Neural crest cell (in vitro differentiated cells): ENCODE data around the gene CHRD. TPM values are rescaled to one million over a fixed set of nuclear protein-coding genes. Genes with fewer than 3 reads are reported as not detected.

Experiments
- DNase-seq: peaks from one replicate; pipeline ENCODE4 v3.0.0; 2021; ENCODE audit warnings: low read depth, mixed read lengths, low spot score
- H3K27ac Mint-ChIP-seq: one replicate; pipeline ENCODE4 v1.8.0; 2021; ENCODE audit warnings: mild to moderate bottlenecking, mixed read lengths; ENCODE audit not compliant: unreplicated experiment
- H3K27me3 Mint-ChIP-seq: 2 replicates; pipeline ENCODE4 v1.8.0; 2021; ENCODE audit warnings: low read depth, mild to moderate bottlenecking, mixed read lengths
- H3K36me3 Mint-ChIP-seq: 2 replicates; pipeline ENCODE4 v1.8.0; 2021; ENCODE audit warnings: low read depth, mild to moderate bottlenecking, mixed read lengths
- H3K4me1 Mint-ChIP-seq: 2 replicates; pipeline ENCODE4 v1.8.0; 2021; ENCODE audit warnings: mixed read lengths
- H3K4me3 Mint-ChIP-seq: one replicate; pipeline ENCODE4 v1.8.0; 2021; ENCODE audit warnings: mild to moderate bottlenecking, mixed read lengths
- H3K9me3 Mint-ChIP-seq: 2 replicates; pipeline ENCODE4 v1.8.0; 2021; ENCODE audit warnings: mixed read lengths
- total RNA-seq: library from RNA; stranded (reverse); gene quantifications from 2 replicates; pipeline ENCODE4 v1.2.1, GENCODE V29; 2021
- TF ChIP-seq, protein P1 (sequence below): fragments of 200-600 bp; sonication (generic); conservative IDR thresholded peaks from 2 replicates; pipeline ENCODE4 v1.5.0; 2021; ENCODE audit warnings: antibody characterized with exemption, mild to moderate bottlenecking

The CHRD gene
- total RNA-seq, 1 donor from 2014 or later = 4.0 TPM

DNA sequence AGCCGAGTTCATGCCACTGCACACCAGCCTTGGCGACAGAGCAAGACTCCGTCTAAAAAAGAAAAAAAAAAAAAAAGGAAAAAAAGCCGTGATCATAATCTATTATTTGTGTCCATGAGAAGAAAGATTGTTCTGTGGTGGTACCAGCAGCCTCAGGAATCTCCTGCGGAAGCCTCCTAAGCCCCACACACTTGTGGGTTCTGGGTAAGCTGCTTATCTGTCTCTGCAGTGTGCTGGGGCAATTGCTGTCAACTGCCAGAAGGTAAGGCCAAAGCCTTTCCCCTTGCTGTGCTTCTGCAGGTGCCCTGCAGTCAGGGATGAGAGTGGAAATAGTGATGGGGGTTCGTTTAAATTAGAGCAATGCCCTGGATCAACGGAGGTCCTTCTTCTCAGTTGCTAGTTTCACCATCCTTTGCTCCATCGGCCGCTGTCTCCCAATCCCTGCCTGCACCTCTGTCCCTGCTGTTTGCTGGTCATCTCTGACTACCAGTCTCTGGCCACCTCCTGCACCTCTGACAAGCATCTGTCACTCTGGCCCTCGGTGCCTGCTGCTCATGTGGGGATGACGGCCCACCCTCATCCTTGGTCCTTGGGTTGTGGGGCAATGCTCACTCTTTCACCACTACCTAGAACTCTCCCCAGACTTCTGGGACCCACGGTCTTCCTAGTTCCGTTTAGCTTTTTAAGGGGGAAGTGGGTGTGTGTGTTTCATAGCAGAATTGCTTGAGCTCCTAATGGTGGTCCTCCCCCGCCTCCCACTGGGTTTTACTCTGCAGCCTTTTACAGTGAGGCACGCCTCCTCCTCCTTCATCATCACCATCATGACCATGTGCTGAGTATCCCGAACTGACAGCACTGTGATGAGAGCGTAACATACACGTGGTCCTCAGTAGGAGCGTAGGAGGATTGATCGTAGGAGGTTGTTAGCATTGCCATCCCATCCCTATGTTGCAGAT, 25.5 kb downstream of the CHRD start:
- Mint-ChIP-seq H3K9me3 (no peaks in the 10 kb centered on the region), H3K27me3 (peaks cover 22% of the 10 kb centered on the region), H3K36me3 (no peaks in the 10 kb centered on the region), H3K4me1 (no peaks in the 10 kb centered on the region), H3K4me3 (no peak overlapping the region), H3K27ac (peak overlapping the region; percentile 87)
- TF ChIP-seq, protein P1, sequence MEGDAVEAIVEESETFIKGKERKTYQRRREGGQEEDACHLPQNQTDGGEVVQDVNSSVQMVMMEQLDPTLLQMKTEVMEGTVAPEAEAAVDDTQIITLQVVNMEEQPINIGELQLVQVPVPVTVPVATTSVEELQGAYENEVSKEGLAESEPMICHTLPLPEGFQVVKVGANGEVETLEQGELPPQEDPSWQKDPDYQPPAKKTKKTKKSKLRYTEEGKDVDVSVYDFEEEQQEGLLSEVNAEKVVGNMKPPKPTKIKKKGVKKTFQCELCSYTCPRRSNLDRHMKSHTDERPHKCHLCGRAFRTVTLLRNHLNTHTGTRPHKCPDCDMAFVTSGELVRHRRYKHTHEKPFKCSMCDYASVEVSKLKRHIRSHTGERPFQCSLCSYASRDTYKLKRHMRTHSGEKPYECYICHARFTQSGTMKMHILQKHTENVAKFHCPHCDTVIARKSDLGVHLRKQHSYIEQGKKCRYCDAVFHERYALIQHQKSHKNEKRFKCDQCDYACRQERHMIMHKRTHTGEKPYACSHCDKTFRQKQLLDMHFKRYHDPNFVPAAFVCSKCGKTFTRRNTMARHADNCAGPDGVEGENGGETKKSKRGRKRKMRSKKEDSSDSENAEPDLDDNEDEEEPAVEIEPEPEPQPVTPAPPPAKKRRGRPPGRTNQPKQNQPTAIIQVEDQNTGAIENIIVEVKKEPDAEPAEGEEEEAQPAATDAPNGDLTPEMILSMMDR = no peak
- no peak for DNase-seq

DNA sequence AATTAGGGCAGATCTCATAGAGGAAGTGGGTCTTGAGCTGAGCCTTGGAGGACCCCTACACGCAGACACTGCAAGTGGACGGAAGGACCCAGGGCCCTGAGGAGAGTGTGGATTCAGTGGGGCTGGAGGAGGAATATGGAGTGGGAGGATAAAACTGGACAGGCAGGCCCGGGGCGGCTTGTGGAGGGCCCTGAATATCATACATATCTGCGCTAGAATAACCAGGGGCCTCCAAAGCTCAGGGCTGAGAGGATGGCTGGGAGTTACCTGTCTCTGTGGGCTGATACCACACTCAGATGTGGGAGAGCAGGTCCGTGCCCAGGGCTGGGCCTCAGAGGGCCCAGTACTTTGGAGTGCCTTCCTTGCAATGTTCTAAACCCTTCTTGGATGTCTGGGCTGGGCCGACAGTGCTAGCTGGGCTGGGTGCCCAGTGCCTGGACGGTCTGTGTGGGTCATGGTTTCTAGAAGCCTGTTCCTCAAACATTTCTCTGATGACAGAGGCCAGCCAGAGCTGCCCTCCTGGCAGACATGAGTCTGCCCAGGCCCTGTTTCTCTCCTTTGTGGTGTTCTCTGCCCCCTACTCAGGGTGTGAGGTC, 29.6 kb downstream of the CHRD start:
- no peaks in the 10 kb centered on the region for H3K4me1 Mint-ChIP-seq
- H3K36me3 Mint-ChIP-seq = no peaks in the 10 kb centered on the region
- TF ChIP-seq, protein P1 = no peak
- no peaks in the 10 kb centered on the region for H3K9me3 Mint-ChIP-seq
- DNase-seq = no peak
- H3K4me3 Mint-ChIP-seq = no peak overlapping the region
- H3K27me3 Mint-ChIP-seq = no peaks in the 10 kb centered on the region
- peak overlapping the region; percentile 92 for H3K27ac Mint-ChIP-seq

DNA sequence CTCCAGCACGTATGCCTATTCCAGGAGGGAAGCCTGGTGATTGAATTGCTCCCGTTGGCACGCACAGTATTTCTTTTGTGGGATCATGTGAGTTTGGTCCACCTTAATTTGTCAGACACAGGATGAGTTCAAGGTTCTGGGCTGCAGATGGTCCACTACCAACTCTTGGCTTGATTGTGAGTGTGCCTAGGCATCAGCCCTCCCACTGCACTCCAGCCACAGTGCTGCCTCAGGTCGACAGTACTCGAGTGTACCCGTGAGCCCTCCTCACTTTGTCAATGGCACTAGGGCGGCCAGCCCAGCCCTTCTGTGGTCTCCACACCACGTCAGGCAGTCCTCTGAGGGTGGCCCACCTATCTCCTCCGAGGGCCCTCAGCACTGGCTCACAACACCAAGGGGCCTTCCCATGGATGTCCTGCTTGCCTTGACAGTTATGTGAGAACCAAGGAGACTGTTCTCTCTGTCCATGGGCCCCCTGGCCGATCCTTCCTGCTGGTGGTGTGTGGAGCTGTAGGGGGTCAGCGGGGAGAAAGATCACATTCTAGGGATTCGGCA, 30.2 kb downstream of the CHRD start:
- Mint-ChIP-seq H3K9me3 (no peaks in the 10 kb centered on the region), H3K36me3 (no peaks in the 10 kb centered on the region), H3K27me3 (no peaks in the 10 kb centered on the region), H3K27ac (no peak overlapping the region), H3K4me1 (no peaks in the 10 kb centered on the region), H3K4me3 (no peak overlapping the region)
- TF ChIP-seq, protein P1 = no peak
- DNase-seq = no peak

DNA sequence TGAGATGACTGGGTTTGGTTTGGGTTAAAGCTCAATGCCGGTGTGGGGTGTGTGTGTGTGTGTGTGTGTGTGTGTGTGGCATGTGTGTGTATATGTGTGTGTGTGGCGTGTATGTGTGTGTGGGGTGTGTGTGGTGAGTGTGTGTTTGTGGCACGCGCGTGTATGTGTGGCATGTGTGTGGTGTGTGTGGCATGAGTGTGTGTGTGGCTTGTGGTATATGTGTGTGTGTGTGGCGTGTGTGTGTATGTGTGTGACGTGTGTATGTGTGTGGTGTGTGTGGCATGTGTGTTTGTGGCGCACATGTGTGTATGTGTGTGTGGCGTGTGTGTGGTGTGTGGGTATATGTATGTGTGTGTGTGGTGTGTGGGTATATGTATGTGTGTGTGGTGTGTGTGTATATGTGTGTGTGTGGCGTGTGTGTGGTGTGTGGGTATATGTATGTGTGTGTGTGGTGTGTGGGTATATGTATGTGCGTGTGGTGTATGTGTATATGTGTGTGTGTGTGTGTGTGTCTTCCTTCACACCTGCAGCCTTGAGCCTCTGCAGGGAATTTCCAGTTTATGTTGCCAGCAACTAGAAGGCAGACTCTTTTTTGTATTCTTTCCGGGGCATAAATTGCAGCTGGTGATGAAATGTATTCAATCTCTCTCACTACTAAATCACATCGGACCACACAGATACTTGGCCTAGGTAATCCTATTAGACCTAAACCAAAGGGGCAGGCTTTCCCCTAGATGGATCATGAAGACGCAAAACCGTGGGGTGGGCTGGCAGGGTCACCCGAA, 34.8 kb downstream of the CHRD start:
- no peaks in the 10 kb centered on the region for H3K9me3 Mint-ChIP-seq
- DNase-seq = no peak
- H3K4me3 Mint-ChIP-seq = no peak overlapping the region
- peaks cover 5% of the 10 kb centered on the region for H3K4me1 Mint-ChIP-seq
- no peaks in the 10 kb centered on the region for H3K36me3 Mint-ChIP-seq
- TF ChIP-seq, protein P1 = no peak
- H3K27ac Mint-ChIP-seq = no peak overlapping the region
- no peaks in the 10 kb centered on the region for H3K27me3 Mint-ChIP-seq

DNA sequence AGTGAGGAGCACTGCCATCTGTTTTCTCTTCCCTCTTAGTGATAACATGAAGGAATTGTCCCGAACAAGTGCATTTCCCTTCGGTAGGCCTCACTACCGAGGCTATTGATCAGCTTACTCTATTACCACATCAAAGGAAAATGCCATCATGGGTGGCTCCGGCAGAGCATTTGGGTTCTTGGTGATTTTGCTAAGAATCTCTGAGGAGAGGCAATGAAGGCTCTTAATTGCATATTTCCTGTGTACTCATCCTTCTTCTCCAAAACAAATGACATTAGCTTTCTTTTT, 35.3 kb downstream of the CHRD start:
- TF ChIP-seq, protein P1 = no peak
- Mint-ChIP-seq H3K27ac (no peak overlapping the region), H3K36me3 (no peaks in the 10 kb centered on the region), H3K4me1 (peaks cover 5% of the 10 kb centered on the region), H3K4me3 (no peak overlapping the region), H3K27me3 (no peaks in the 10 kb centered on the region), H3K9me3 (no peaks in the 10 kb centered on the region)
- no peak for DNase-seq
